OCI-LY1 (cell line): Measurements from ENCODE around the gene ATG7.

ENCODE experiments used
- H2AFZ ChIP-seq: fragments of 200-600 bp; sonication (generic), shearing (Covaris generic); 2 replicates; pipeline ENCODE4 v1.6.0; 2014; ENCODE audit warnings: antibody characterized with exemption, mild to moderate bottlenecking, low read length
- H3F3A ChIP-seq: fragments of 200-600 bp; sonication (generic), shearing (Covaris generic); 2 replicates; pipeline ENCODE4 v1.6.0; 2014; ENCODE audit warnings: mild to moderate bottlenecking, antibody characterized with exemption, low read length, moderate library complexity; ENCODE audit not compliant: insufficient read depth
- H3K27ac ChIP-seq: fragments of 200-600 bp; sonication (generic); 2 replicates; pipeline ENCODE4 v1.5.1; 2014; ENCODE audit warnings: low read length, mixed run types, mild to moderate bottlenecking, low read depth; ENCODE audit not compliant: poor library complexity, severe bottlenecking
- H3K27me3 ChIP-seq: fragments of 200-600 bp; sonication (generic); 2 replicates; pipeline ENCODE4 v1.6.0; 2014; ENCODE audit warnings: antibody characterized with exemption, mild to moderate bottlenecking, low read length, moderate library complexity; ENCODE audit not compliant: insufficient read depth
- H3K36me3 ChIP-seq: fragments of 200-600 bp; sonication (generic); 2 replicates; pipeline ENCODE4 v1.6.1; 2014; ENCODE audit warnings: mild to moderate bottlenecking, antibody characterized with exemption, low read length, moderate library complexity, mixed read lengths; ENCODE audit not compliant: insufficient read depth
- H3K4me1 ChIP-seq: fragments of 200-600 bp; sonication (generic); 2 replicates; pipeline ENCODE4 v1.5.1; 2014; ENCODE audit warnings: mild to moderate bottlenecking, low read length, moderate library complexity; ENCODE audit not compliant: insufficient read depth, severe bottlenecking
- H3K4me2 ChIP-seq: fragments of 200-600 bp; sonication (generic), shearing (Covaris generic); 2 replicates; pipeline ENCODE4 v1.6.1; 2014; ENCODE audit warnings: low read length
- H3K4me3 ChIP-seq: fragments of 200-600 bp; sonication (generic); 2 replicates; pipeline ENCODE4 v1.5.1; 2014; ENCODE audit warnings: low read length, low read depth, mild to moderate bottlenecking, mixed read lengths; ENCODE audit not compliant: poor library complexity, severe bottlenecking
- H3K79me2 ChIP-seq: fragments of 200-600 bp; shearing (Covaris generic); 2 replicates; pipeline ENCODE4 v1.6.1; 2016; ENCODE audit warnings: mixed run types, low read length, mixed read lengths; ENCODE audit not compliant: insufficient read depth
- H3K9ac ChIP-seq: fragments of 200-600 bp; sonication (generic), shearing (Covaris generic); 2 replicates; pipeline ENCODE4 v1.6.1; 2014; ENCODE audit warnings: mild to moderate bottlenecking, low read length, mixed read lengths
- H3K9me2 ChIP-seq: fragments of 200-600 bp; sonication (generic), shearing (Covaris generic); 2 replicates; pipeline ENCODE4 v1.6.1; 2014; ENCODE audit warnings: low read depth, mild to moderate bottlenecking, low read length, mixed read lengths
- H3K9me3 ChIP-seq: fragments of 200-600 bp; shearing (Covaris generic); 2 replicates; pipeline ENCODE4 v1.6.1; 2014; ENCODE audit warnings: low read length, mixed read lengths
- H4K20me1 ChIP-seq: fragments of 200-600 bp; sonication (generic), shearing (Covaris generic); 2 replicates; pipeline ENCODE4 v1.6.0; 2016; ENCODE audit warnings: mild to moderate bottlenecking, low read length; ENCODE audit not compliant: insufficient read depth
- EZH2 ChIP-seq: fragments of 200-600 bp; sonication (generic), shearing (Covaris generic); IDR thresholded peaks from 2 replicates; pipeline ENCODE4 v1.8.0; 2017; ENCODE audit warnings: borderline replicate concordance, mixed run types, mild to moderate bottlenecking, antibody characterized with exemption, low read length, moderate library complexity, mixed read lengths
- TF ChIP-seq, protein P1 (sequence below): fragments of 200-600 bp; sonication (generic), shearing (Covaris generic); IDR thresholded peaks from 2 replicates; pipeline ENCODE4 v1.5.1; 2017; ENCODE audit warnings: mild to moderate bottlenecking, antibody characterized with exemption, low read length, moderate library complexity, mixed read lengths

Gene ATG7

DNA sequence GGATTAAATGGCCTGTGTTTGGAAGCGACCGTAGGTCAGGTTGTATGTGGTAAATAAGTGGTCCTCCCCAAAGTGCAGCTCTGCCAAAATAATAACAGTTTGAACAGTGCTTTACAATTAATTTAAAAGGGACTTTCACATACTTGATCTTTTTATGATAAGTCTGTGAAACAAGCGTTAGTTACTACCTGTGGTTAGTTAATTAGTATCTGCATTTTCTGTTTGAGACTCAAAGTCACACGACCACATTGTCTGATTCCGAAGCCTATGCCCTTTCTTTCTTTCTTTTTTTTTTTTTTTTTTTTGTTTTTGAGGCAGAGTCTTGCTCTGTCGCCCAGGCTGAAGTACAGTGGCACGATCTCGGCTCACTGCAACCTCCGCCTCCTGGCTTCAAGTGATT, 45.1 kb downstream of the ATG7 start:
- Histone ChIP-seq H4K20me1 (no peaks in the 10 kb centered on the region), H3K4me3 (no peak overlapping the region), H3K79me2 (no peaks in the 10 kb centered on the region), H3K9ac (no peak overlapping the region), H2AFZ (no peak overlapping the region), H3K9me2 (no peaks in the 10 kb centered on the region), H3K27ac (no peak overlapping the region), H3F3A (no peaks in the 10 kb centered on the region), H3K4me1 (no peaks in the 10 kb centered on the region), H3K9me3 (no peaks in the 10 kb centered on the region), H3K4me2 (no peak overlapping the region), H3K36me3 (peaks cover 59% of the 10 kb centered on the region), H3K27me3 (no peaks in the 10 kb centered on the region)
- TF ChIP-seq EZH2, result no peak
- TF ChIP-seq, protein P1, sequence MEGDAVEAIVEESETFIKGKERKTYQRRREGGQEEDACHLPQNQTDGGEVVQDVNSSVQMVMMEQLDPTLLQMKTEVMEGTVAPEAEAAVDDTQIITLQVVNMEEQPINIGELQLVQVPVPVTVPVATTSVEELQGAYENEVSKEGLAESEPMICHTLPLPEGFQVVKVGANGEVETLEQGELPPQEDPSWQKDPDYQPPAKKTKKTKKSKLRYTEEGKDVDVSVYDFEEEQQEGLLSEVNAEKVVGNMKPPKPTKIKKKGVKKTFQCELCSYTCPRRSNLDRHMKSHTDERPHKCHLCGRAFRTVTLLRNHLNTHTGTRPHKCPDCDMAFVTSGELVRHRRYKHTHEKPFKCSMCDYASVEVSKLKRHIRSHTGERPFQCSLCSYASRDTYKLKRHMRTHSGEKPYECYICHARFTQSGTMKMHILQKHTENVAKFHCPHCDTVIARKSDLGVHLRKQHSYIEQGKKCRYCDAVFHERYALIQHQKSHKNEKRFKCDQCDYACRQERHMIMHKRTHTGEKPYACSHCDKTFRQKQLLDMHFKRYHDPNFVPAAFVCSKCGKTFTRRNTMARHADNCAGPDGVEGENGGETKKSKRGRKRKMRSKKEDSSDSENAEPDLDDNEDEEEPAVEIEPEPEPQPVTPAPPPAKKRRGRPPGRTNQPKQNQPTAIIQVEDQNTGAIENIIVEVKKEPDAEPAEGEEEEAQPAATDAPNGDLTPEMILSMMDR, result no peak

DNA sequence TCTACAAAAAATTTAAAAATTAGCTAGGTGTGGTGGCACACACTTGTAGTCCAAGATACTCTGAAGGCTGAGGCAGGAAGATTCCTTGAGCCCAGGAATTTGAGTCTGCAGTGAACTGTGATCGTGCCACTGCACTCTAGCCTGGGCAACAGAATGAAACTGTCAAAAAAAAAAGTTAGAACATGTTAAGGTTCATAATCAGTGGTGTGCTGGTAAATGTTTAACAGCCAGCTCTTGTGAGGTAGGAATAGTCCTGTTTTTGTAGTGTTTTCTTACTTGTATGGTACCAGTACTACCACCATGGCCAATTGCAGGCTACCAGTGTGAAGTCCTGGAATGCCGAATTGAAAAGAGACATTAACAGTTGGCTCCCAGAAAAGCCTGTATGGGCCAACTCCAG, 50.7 kb downstream of the ATG7 start:
- no peaks in the 10 kb centered on the region for H3K9me3 ChIP-seq
- peaks cover 17% of the 10 kb centered on the region for H3K36me3 ChIP-seq
- H3K9me2 ChIP-seq, result no peaks in the 10 kb centered on the region
- H2AFZ ChIP-seq, result no peak overlapping the region
- H4K20me1 ChIP-seq, result no peaks in the 10 kb centered on the region
- TF ChIP-seq, protein P1, result no peak
- TF ChIP-seq EZH2, result no peak
- no peak overlapping the region for H3K9ac ChIP-seq
- H3K79me2 ChIP-seq, result no peaks in the 10 kb centered on the region
- no peaks in the 10 kb centered on the region for H3K27me3 ChIP-seq
- no peak overlapping the region for H3K27ac ChIP-seq
- no peaks in the 10 kb centered on the region for H3F3A ChIP-seq
- no peaks in the 10 kb centered on the region for H3K4me1 ChIP-seq
- no peak overlapping the region for H3K4me2 ChIP-seq
- H3K4me3 ChIP-seq, result no peak overlapping the region

DNA sequence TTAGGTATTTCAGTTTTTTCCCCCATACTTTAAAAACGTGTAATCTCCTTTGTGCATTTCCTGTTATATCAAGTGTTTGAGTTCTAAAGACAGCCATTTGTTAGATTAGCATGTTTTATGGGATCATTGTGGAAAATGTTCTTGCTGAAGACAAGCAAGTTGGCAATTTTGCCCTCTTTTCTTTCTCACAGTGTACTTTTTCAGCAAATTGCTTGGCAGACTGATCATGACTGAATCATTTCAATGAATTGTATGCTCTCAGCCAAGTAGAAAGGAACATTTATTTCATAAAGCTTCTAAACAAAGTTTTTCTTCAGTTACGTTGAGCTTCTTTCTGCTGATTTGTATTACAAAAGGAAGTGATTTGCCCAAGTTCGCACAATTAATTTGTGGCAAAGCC, 51.6 kb downstream of the ATG7 start:
- H3K4me3 ChIP-seq, result no peak overlapping the region
- H3K36me3 ChIP-seq, result peaks cover 10% of the 10 kb centered on the region; the same call in 1 of the 2 replicates
- no peak for TF ChIP-seq EZH2
- TF ChIP-seq, protein P1, result no peak
- H4K20me1 ChIP-seq, result no peaks in the 10 kb centered on the region
- H3F3A ChIP-seq, result no peaks in the 10 kb centered on the region
- no peaks in the 10 kb centered on the region for H3K79me2 ChIP-seq
- no peaks in the 10 kb centered on the region for H3K9me3 ChIP-seq
- H3K4me1 ChIP-seq, result no peaks in the 10 kb centered on the region
- H3K27ac ChIP-seq, result no peak overlapping the region
- H2AFZ ChIP-seq, result no peak overlapping the region
- no peak overlapping the region for H3K4me2 ChIP-seq
- H3K9ac ChIP-seq, result no peak overlapping the region
- H3K27me3 ChIP-seq, result no peaks in the 10 kb centered on the region
- H3K9me2 ChIP-seq, result no peaks in the 10 kb centered on the region
